GM18520 (cell line): Measurements from ENCODE around the gene GARIN6.
"Not testable (repeated sequence)": the region's sequence is repeated elsewhere in the genome, so short reads cannot be mapped to it uniquely, and the experiment has no call there.

Source experiments
- ATAC-seq: cut with Tn5 transposase; IDR thresholded peaks from one replicate; pipeline ENCODE4 v1.9.1; 2021; ENCODE audit not compliant: unreplicated experiment

The GARIN6 gene

DNA sequence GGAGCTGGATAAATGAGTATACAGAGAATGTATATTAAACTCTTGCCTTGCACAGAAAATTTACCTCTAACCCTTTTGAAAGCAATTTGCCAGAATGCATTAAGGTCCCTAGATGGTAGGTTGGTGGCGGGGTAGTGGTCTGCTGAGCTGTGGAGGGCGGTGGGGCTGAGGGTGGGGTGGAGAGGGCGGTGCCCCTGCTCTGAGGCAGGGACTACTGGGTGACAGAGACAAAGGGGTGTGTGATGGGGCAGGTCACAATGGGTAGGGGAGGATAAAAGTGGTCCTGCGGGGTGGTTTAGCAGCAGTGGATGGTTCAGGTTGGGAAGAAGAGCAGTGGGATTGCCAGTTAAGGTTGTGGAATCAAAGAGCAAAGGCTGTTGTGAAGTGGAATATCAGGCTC lies at the start of gene GARIN6:
Gene GARIN6 (plus strand): TSS at position 301 of the 400 bp plus-strand sequence. CDS start 422 bp downstream, outside the sequence.
- no peak for ATAC-seq

DNA sequence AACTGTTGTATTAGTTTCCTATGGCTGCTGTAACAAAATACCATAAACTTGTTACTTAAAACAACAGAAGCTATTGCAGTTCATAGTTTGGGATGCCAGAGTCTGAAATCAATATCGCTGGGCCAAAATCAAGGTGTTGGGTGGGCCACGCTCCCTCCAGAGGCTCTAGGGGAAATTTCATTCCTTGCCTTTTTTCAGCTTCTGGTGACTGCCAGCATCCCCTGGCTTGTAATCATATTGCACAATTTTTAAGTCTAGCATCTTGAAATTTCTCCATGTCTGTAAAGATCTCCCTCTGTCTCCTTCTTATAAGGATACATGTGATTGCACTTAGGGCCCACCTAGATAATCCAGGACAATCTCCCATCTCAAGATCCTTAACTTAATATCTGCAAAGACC lies 48.8 kb upstream of the GARIN6 start:
- ATAC-seq, result no peak

DNA sequence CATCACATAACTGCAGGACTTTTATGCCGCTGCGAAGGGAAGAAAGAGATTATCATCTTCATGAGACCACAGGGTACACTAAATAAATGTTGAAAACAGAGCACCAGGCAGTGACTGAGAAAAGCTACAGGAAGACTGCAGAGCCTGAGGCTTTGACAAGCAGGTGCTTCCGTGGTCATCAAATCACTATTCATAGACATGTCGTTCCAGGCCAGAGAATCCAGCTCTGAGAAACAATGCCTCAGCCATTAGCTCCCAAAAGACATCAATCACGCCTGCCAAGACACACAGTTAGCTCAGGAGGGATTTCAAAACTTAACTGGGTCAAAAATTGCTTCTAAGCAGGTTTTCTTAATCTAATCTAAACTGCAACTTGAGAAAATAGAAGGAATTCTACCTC lies 47.2 kb upstream of the GARIN6 start:
- ATAC-seq, result no peak

DNA sequence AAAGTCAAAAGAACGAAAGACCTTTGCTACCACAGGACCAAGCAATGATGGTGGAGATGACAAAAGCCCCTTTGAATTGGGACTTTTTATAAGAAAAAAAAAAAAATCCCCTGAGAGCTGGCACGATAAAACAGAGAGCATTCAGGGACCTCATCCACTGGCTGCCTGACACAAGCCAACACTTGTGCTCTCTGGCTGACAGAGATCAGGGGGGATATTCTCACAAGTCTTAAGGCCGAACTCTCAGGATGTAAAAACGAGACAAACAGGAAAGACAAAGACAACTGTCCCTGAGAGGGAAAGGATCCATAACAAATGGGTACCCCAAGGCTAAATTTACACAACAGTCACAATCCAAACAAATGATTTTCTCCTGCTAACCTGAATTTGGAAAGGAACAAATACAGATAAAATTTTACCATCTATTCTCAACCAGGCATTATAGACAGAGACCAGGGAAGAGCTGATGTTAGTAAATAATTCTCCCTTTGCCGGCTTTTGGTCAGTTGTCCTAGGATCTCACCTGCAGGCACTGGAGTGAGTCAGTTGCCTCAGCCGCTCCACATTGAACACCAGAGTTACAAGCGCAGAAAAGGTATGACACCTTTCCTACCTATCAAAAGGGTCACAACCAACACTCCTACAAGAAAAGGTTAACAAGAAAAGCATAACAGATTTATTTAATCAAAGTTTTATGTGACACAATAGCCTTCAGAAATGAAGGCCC lies 37.9 kb upstream of the GARIN6 start:
- ATAC-seq, result no peak

DNA sequence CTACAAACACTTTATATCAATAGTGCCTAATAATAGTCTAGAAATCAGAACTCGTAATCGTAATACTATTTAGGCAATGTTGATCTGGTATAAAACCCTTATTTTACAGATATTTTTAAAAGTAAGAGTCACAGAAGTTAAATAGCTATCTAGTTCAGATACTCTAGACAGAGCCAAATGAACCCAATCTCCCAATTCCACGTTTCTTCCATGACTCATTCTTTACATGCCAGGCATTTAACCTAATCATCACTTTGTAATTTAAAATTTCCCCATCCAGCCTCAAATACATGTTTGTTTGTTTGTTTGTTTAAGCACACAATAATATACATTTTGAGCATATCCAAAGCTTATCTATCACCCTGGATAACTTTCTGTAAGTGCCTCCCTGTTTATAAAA lies 36.4 kb upstream of the GARIN6 start:
- no peak for ATAC-seq

DNA sequence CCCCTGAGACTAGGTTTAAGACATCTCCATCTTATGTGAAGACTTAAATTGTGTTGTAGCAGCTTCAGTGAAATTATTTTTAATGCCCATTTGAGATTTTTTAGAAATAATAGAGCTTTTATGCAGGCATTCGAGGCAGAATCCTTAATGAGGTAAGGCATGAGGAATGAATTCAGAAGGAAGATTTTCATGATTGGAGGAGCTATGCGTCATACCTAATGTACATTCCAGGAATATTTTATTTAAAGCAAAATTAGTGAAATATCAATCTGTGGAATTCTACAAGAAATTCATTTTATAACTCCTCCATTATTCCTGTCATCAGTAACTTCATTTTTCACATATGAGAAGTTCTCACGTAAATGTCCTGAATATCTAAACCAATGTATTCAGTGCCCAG lies 36.0 kb upstream of the GARIN6 start:
- no peak for ATAC-seq

DNA sequence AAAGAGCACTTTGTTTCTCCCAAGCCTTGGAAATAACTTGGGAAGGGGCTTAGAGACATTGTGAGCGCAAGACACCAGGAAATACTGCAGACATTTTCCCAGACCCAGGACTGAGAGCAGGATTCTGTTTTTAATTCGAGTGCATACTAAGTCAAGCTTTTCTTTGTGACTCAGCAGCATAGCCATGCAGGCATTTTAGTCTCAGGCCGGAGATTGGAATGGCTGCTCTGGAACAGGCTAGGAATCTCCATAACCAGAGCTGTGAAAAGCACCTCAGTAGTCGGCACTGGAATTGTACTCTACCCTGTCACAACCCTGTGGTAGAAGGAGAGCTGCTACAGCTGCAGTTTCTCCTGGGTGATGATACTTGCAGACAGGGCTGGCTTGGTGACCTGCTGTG lies 28.9 kb upstream of the GARIN6 start:
- no peak for ATAC-seq

DNA sequence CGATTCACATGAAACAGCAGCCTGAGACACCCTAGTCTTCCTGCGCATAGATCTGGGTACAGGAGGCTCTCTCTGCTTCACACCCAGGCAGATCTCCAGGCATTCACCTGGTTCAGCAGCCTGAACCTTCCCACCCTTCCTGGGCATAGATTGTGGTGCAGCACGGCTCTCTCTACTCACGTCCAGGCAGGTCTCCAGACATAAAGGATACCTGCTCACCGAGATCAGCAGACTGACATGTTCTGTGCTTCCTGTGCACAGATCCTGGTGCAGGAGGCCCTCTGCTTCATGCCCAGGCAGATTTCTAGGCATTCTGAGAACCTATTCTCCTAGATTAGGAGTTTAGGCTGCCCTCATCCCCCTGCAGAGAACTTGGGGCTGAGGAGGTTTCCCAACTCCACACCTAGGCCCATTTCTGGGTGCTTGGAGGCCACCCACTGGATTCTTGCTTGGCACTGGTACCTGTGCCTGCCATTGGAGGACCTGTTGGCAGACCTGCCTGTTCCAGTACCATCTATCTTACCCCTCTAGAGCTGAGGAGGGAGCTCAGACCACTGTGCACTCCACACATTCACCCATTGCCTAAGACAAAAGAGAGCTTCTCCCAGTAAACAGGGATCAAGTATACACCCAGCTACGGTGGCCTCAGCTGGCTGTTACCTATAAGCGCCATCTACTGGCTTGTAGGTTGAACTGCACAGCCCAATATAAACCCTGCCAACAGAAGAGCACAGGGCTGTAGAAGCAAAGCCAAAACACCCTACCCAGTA lies 28.0 kb upstream of the GARIN6 start:
- peak; percentile 77 for ATAC-seq

DNA sequence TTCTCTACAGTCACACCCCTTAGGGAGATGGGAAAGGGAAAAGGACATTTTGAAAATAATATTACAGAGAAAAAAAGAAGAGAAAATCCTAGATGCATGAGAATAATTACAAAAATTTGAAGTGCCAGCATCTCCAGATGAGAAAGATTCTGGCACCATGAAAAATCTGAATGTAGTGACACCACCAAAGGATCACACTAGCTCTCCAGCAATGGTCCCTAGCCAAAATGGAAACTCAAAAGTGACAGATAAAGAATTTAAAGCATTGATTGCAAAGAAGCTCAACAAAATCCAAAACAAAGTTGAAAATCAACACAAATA lies 27.4 kb upstream of the GARIN6 start:
- no peak for ATAC-seq

DNA sequence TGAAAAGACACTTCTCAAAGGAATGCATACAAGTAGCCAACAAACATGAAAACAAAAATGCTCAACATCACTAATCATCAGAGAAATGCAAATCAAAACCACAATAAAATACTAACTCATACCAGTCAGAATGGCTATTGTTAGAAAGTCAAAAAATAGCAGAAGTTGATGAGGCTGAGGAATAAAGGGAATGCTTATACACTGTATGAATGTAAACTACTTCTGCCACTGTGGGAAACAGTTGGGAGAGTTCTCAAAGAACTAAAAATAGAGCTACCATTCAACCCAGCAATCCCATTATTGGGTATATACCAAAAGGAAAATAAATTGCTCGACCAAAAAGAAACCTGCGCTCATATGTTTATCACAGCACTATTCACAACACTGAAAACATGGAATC lies 23.0 kb upstream of the GARIN6 start:
- not testable (repeated sequence) for ATAC-seq

DNA sequence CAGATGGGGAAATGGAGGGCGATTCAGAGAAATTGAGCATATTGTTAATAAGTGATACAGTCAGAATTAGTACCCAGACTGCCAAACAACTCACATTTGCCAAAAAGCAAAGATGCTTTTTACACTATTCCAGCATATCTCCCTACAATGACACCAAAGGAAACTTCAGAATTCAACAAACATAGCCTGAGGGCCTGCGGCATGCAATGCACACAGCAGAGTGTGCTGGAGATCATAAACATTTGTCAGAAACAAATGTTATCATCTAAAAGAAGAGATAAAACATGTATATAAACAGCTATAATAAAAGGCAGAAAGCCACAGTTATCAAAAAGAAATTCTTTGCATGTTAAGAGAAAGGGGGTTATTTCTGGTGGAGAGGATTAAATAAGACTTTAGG lies 20.1 kb upstream of the GARIN6 start:
- ATAC-seq, result no peak

DNA sequence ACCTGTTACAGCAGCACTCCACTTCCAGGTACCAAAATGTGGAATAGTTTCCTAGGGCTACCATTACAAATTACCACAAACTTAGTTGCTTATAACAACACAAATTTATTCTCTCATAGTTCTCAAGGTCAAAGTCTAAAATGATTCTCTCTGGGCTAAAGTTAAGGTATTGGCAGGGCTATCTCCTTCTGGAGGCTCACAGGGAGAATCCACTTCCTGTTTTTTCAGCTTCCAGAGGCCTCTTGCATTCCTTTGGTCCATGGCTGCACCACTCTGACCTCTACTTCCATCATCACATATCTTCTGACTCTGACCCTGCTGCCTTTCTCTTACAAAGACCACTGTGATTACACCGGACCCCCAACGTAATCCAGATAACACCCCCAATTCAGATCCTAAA lies 2.9 kb upstream of the GARIN6 start:
- no peak for ATAC-seq

DNA sequence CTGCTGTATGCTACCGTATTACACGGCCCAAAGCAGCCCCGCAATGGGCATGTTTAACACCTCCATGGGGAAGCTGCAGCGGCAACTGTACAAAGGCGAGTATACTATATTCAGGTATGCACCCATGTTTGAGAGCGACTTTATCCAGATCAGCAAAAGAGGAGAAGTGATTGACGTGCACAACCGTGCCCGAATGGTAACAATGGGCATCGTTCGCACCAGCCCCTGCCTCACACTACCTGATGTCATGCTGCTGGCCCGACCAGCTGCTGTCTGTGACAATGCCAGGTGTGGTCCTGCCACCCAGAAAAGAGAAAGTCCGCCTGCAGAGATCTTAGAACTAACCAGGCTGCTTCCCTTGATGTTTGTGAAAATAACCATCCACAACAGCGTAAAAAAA lies 630 bp downstream of the GARIN6 start:
- no peak for ATAC-seq

DNA sequence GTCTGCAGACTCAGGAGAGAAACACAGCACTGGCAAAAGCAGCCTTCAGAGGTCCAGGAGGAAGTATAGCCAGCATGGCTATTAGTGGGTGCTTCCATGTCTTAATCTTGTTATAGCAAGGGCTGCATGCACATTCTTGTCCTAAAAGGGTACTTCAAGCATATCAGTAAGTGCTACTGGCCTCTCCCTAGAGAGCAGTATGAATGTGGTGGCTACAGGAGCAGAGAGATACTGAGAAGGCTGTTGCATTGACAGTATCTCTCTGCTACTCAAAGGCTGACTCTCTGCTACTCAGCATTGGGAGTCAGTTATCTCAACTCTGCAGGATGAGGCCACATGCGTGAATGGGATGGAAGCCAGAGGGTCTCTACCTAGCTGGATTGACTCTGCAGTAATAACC lies 2.0 kb downstream of the GARIN6 start:
- ATAC-seq, result no peak

DNA sequence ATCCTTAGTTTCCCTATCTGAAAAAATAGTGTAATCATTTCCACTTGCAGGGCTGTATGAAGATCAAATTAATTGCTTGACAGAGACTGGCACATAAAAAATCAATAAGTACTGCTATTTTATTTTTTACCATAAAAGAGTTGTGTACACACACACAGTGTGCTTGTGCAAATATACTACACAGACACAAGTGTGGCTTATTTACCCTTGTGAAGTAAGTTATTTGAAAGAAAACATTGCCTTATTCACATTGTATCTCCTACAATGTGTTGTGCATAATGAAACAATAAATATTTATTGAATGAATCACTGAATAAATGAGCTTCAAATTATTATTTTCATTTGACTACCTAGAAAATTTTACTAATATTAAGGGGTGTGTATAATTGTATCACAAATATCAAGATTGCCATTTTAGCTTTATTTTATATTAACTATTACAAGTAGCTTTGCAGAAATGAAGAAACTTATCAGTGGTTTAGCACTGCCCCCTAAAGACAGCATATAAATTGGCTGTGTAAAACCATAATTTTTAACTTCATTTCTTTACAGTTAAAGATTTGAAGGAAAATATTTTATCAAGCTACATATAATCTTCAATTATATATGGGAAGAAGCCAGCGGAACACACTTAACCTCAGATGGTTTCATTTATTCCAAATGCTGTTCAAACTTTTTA lies 11.3 kb downstream of the GARIN6 start:
- no peak for ATAC-seq

DNA sequence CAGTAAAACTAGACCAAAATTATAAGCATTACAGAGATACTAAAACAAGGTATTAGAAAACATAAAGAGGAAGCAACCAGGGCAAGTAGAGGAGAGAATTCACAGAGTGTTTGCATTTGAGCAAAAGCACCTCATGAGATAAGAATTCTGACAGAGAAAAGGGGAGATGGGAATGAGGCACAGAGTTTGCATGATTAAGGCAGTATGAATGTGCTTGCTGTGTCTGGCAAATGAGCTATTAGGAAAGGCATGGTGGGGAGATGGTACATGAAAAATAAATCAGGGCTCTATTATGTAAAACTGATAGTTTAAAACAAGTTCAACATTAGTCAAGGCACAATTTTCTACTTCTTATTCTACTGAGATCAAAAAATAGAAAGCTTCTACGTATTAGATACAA lies 23.1 kb downstream of the GARIN6 start:
- no peak for ATAC-seq

DNA sequence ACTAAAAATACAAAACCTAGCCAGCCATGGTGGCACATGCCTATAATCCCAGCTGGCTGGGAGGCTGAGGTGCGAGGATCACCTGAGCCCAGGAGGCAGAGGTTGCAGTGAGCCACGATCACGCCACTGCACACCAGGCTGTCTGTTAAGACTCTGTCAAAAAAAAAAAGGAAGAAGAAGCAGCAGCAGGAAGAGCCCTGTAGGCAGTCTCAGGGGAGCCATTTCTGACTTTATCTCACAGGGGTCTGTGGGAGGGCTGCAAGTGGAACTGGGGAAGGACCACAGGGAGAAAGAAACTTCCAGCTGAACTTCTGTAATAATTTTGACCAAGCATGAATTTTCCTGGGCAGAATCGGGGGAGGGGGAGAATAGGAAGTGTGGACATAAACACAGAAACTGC lies 32.7 kb downstream of the GARIN6 start:
- no peak for ATAC-seq

DNA sequence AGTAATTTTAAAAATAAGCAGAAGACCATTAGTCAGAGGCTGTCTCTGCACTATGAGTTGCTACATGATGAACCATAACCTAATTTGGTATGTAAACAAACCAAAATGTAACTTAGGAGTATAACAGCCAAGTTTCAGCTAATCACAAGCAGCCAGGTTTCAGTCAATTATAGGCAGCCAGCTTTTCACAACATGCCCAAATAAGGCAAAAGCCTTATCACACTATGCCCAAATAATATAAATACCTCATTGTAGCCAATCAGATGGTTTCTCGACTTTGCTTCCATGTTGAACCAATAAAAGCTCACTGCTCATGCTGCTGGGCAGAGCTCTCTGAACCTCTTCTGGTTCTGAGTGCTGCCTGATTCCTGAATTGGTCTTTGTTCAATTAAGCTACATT lies 38.6 kb downstream of the GARIN6 start:
- no peak for ATAC-seq

DNA sequence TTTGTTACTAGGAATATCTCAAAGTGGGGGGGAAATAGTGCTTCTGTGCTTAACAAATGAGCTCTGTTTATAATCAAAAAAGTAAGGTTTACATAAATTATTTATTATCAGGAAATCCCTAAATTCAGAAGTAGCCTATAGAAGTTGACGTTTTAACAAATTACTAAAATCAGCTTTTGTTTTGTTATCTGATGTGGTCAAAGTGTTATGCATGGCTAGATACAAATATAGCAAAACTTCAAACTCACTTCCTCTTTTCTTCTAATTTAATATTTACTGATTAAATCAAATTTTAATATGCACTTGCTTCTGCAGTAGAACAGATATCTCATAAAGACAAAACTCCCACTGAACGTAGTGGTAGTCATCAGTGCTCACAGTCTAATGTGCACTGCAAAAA lies 47.5 kb downstream of the GARIN6 start:
- no peak for ATAC-seq
